DMS79 (cell line): ENCODE results near the gene PCTP.

ENCODE experiments used
- DNase-seq: peaks from one replicate; lab custom pipeline; 2025; lab: John Stamatoyannopoulos, UW

The PCTP gene

DNA sequence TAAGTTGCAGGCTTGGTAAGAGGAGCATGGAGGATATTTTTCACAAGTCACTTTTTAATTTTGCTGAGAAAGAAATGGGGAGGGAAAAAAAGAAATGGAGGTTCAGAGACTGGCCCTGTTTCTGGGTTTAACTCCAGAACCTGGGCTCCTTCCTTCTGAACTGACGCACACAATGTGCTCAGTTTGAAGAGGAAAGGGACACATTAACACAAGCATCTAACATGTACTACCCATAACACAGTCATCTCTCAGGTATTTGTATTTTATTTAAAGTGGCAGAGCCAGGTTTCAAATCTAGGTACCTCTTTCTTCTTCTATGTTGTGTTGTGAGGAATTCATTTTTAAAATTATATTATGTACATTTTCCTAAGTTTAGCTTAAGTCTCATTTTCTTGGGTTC, 22.9 kb upstream of the PCTP start:
- DNase-seq, result no peak

GRCh38 chr17:55728361-55728760, 22.5 kb upstream of the PCTP start:
- DNase-seq, result no peak

- DNase-seq, result no peak
Observed at GRCh38 chr17:55728833-55729232, 22.0 kb upstream of the PCTP start.

- no peak for DNase-seq
Observed at GRCh38 chr17:55729484-55729883, 21.4 kb upstream of the PCTP start.

DNA sequence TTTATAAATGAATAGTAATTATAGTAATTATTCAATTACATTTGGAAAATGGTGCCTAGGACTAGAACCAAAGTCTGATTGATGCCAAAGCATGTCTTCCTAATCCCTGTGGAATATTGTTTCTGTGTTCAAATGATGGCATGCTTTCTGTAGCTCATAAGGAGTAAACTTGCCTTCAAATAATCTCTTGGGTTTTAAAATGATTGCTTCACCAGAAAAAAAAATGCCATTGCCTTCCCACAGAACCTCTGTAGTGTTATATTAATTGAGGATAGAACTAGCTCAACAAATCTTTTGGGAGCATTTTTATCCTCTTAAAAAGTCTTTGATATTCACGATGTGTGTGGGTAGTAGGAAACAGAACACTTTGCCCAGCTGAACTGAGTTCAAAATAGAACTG, 20.5 kb upstream of the PCTP start:
- no peak for DNase-seq

- no peak for DNase-seq
Observed at GRCh38 chr17:55730808-55731207, 20.0 kb upstream of the PCTP start.

DNA sequence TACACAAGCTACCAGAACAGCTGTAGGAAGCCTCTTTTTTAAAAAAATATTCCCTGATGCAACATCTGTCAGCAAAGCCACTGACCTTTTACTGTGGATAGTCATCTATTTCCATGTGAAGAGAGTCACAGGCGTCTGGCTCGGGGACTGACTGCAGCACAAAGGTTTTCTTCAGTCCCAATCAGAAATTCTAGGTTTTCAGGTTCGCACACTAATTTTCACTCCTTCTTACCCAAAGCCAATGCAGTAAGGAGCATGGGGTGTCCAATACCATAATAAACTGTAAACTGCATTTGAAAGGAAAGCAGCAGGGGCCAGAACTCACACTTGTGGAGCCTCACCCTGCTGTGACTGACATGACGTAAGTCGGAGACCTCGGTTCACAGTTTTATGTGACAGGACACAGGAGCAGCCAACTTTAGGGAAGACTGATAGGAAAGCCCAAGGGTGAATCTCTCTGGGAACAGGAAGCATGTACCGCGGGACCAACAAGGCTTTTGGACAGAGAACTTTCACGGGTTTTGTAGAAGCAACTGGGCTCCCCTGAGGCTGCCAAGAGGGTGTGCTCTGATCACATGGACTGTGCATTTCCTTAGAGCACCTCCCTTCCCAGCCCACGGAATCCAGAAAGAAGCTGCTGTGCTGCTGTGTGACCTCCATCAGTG, 19.1 kb upstream of the PCTP start:
- DNase-seq, result no peak

- DNase-seq, result no peak
Observed at GRCh38 chr17:55734128-55734781, 16.6 kb upstream of the PCTP start.

GRCh38 chr17:55735731-55736405, 15.0 kb upstream of the PCTP start:
- no peak for DNase-seq

GRCh38 chr17:55737976-55738501, 12.8 kb upstream of the PCTP start:
- no peak for DNase-seq

DNA sequence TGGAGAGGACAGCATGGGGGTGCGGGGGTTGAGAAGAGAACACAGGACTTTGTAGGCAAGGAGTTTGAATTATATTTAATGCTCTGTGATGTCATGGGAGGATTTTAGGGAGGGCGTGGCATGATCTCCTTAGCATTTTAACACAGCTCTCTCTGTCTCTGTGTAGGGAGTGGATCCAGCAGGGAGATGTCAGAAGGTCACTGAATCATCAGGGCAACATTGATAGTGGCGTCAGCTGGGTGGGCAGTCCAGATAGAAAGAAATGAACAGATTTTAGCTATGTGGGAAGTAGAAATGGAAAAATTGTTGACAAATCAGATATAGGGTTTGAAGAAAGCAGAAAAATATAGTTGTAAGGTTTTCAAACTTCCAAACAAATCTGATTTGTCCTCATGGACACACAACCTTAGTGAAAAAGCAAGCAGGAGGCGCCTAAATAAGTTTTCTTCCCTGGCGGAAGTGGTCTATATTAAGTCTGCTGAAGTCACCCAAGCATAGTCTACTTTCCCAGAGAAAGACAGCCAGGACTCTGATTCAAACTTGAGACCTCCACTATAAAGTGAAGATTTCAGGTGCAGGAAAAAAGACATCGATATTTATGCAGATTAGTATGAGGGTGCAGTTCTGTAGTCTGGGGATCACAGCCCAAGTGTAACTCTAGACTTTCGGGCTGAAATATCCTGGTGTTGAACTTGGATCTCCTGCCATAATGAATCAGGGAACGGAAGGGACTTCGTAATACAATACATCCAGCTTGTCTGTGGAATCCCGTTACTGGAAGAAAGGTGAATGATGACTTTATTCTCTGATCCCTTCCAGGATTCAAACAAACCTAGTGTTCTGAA, 10.1 kb upstream of the PCTP start:
- DNase-seq, result no peak

- no peak for DNase-seq
Observed at GRCh38 chr17:55741356-55741700, 9.5 kb upstream of the PCTP start.

GRCh38 chr17:55742272-55743102, 8.4 kb upstream of the PCTP start:
- DNase-seq, result no peak

DNA sequence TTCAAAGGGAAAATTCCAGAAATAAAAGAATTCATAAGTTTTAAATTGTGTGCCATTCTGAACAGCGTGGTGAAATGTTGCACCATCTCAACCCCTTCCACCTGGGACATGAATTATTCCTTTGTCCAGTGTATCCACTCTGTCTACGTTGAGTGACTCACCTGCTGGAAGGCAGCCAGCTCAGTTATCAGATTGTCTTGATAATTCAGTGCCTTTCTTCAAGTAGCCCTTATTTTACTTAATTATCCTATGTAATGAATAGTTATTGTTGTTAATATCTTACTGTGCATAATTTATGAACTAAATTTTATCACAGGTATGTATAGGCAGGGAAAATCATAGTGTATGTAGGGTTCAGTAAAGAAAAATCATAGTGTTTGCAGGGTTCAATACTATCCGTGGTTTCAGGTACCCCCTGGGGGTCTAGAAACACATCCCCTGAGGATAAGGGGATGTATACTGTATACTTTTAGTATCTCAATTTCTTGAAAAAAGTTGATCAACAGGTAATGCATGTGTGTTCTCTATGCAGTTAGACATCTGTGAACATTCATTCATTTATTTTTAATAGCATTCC, 7.7 kb upstream of the PCTP start:
- no peak for DNase-seq

DNA sequence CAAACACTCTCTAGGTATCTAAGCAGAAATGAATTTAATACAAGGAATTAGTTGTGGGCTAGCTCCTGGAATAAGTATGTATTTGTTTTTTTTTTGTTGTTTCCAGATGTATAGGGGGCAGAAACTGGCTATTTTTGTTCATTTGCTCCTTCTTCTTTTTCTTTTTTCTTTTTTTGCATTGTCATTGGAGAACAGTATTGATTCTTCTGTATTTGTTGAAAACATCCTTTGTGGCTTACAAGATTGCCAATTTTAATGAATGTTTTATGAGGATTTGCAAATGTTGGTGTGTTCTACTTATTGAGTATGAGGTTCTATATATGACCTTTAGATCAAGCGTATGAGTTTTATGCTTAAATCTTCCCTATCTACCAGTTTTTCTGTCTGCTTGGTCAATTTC, 5.6 kb upstream of the PCTP start:
- no peak for DNase-seq

GRCh38 chr17:55746466-55746865, 4.4 kb upstream of the PCTP start:
- no peak for DNase-seq

GRCh38 chr17:55747209-55747608, 3.6 kb upstream of the PCTP start:
- no peak for DNase-seq

- no peak for DNase-seq
Observed at GRCh38 chr17:55748841-55749240, 2.0 kb upstream of the PCTP start.

GRCh38 chr17:55749985-55750384, 866 bp upstream of the PCTP start:
- no peak for DNase-seq

GRCh38 chr17:55751720-55752250, 934 bp downstream of the PCTP start:
- no peak for DNase-seq

- no peak for DNase-seq
Observed at GRCh38 chr17:55756689-55757088, 5.8 kb downstream of the PCTP start.
